Activated CD8-positive, alpha-beta T cell treated with anti-CD3 and anti-CD28 coated beads for 36 hours (primary cell): ENCODE data around the gene DCUN1D2. TPM values are rescaled to one million over a fixed set of nuclear protein-coding genes. Genes with fewer than 3 reads are reported as not detected.

Experiments used
- ATAC-seq: fragments of 200-7000 bp; cut with Tn5 transposase; one replicate; pipeline ENCODE4 v1.10.0; 2021; ENCODE audit warnings: mild to moderate bottlenecking, moderate library complexity
- CTCF ChIA-PET: fragments of 350-600 bp; sonication (Branson Sonifier 250); formaldehyde crosslinking; loops from one replicate; lab custom pipeline; 2021; ENCODE audit warnings: antibody characterized with exemption; lab: Charles Lee
- POLR2A ChIA-PET: fragments of 350-600 bp; sonication (Branson Sonifier 250); formaldehyde crosslinking; loops from one replicate; lab custom pipeline; 2021; ENCODE audit warnings: antibody characterized with exemption; lab: Charles Lee
- DNase-seq: peaks from one replicate; pipeline ENCODE4 v3.0.0-alpha.2; 2020
- H3K27ac Mint-ChIP-seq: one replicate; pipeline ENCODE4 v1.8.0; 2021; ENCODE audit warnings: mild to moderate bottlenecking, mixed read lengths
- H3K27me3 Mint-ChIP-seq: one replicate; pipeline ENCODE4 v1.8.0; 2021; ENCODE audit warnings: mixed read lengths
- H3K36me3 Mint-ChIP-seq: one replicate; pipeline ENCODE4 v1.8.0; 2021; ENCODE audit warnings: low read depth, mixed read lengths
- H3K4me1 Mint-ChIP-seq: one replicate; pipeline ENCODE4 v1.8.0; 2021; ENCODE audit warnings: low read depth, mixed read lengths
- H3K4me3 Mint-ChIP-seq: one replicate; pipeline ENCODE4 v1.8.0; 2021; ENCODE audit warnings: mild to moderate bottlenecking, moderate library complexity, mixed read lengths
- H3K9me3 Mint-ChIP-seq: one replicate; pipeline ENCODE4 v1.8.0; 2021; ENCODE audit warnings: mixed read lengths
- intact Hi-C: fragments of 100-400 bp; cut with micrococcal nuclease; formaldehyde crosslinking; loops from one replicate; pipeline ENCODE4 v1.10.0; 2022
- total RNA-seq, 2 experiments: library from RNA; stranded (reverse); gene quantifications; one replicate each; pipeline ENCODE4 v1.2.3, GENCODE V29; 2021
- TF ChIP-seq, protein P1 (sequence below): fragments of 200-600 bp; IDR thresholded peaks from one replicate; pipeline ENCODE4 v1.8.0; 2022; ENCODE audit warnings: antibody characterized with exemption, mild to moderate bottlenecking

The DCUN1D2 gene
- total RNA-seq, 2 experiments from 2014 or later = 13.4 to 14.7 TPM

DNA sequence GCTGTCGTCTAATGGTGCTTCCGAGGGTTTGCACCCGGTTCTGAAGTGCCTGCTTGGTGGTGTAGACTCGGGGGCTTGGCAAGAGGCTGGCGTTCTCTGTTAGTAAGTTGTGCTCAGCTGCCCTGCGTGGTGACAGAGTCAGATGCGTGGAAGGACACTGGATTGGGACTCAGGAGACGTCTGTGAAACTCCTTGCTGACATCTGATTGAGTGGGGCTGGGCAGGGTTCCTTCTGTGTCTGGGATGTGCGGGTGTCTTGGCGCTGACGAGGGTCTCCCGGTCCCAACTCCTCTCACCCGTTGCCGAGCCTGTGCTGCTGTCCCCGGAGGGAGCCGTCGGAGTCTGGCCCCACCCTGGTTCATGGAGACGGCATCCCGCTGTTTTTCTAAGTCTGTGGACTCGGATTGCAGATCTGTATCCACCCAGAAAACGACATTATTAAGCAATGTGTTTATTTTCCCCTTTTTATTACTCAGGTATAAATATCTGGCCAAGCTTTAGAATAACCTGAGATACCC, 16.4 kb upstream of the DCUN1D2 start:
- intact Hi-C loops = no loop called here
- no peaks in the 10 kb centered on the region for H3K4me1 Mint-ChIP-seq
- H3K36me3 Mint-ChIP-seq = peaks cover 12% of the 10 kb centered on the region
- no peaks in the 10 kb centered on the region for H3K9me3 Mint-ChIP-seq
- POLR2A ChIA-PET = no interaction called here
- no peak overlapping the region for H3K27ac Mint-ChIP-seq
- no peak for ATAC-seq
- CTCF ChIA-PET = no interaction called here
- DNase-seq = no peak
- H3K4me3 Mint-ChIP-seq = no peak overlapping the region
- no peaks in the 10 kb centered on the region for H3K27me3 Mint-ChIP-seq
- TF ChIP-seq, protein P1, sequence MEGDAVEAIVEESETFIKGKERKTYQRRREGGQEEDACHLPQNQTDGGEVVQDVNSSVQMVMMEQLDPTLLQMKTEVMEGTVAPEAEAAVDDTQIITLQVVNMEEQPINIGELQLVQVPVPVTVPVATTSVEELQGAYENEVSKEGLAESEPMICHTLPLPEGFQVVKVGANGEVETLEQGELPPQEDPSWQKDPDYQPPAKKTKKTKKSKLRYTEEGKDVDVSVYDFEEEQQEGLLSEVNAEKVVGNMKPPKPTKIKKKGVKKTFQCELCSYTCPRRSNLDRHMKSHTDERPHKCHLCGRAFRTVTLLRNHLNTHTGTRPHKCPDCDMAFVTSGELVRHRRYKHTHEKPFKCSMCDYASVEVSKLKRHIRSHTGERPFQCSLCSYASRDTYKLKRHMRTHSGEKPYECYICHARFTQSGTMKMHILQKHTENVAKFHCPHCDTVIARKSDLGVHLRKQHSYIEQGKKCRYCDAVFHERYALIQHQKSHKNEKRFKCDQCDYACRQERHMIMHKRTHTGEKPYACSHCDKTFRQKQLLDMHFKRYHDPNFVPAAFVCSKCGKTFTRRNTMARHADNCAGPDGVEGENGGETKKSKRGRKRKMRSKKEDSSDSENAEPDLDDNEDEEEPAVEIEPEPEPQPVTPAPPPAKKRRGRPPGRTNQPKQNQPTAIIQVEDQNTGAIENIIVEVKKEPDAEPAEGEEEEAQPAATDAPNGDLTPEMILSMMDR = no peak

DNA sequence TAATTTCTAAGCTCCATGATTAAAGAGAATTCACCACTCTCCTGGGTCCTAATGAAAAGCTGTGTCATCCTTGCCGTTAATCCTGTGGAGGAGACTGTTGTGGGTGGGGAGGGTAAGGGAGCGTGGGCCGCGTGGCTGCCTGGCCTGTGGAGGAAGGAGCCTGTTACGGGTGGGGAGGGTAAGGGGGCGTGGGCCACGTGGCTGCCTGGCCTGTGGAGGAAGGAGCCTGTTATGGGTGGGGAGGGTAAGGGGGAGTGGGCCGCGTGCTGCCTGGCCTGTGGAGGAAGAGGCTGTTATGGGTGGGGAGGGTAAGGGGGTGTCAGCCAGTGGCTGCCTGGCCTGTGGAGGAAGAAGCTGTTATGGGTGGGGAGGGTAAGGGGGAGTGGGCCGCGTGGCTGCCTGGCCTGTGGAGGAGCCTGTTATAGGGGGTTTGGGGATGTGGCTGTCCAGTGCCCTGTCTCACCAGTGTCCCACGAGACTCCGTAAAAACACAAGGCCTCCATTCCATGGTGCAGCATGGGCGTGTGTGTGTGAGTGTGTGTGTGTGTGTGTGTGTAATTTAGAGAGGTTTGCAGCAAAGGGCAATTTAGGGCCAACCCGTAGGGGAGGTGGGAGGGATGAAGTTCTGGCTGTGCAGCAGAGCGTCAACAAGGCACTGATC, 15.6 kb upstream of the DCUN1D2 start:
- Mint-ChIP-seq H3K36me3 (peaks cover 15% of the 10 kb centered on the region), H3K27ac (no peak overlapping the region), H3K9me3 (no peaks in the 10 kb centered on the region), H3K27me3 (no peaks in the 10 kb centered on the region), H3K4me1 (no peaks in the 10 kb centered on the region), H3K4me3 (no peak overlapping the region)
- ATAC-seq (no peak), DNase-seq (no peak)
- CTCF ChIA-PET = no interaction called here
- intact Hi-C loops = no loop called here
- TF ChIP-seq, protein P1 = no peak
- POLR2A ChIA-PET = no interaction called here

DNA sequence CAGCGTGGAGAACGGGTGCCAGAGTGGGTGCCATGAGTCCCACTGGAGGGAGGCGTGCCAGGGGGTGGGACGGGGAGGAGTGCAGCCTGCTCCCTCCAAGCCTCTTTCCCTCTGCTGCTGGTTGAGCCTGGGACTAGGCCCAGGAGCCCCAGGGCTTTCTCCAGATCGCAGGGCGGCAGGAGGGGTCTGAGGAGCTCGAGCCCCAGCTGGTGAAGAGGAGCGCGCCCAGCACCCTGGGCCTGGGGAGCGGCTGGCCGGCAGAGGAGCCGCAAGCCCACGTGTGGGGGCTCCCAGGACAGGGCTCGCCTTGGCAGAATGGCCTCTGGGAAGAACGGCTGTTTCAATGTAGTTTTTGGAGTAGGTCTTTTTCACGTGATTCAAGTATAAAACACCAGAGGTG, 12.2 kb upstream of the DCUN1D2 start:
- Mint-ChIP-seq H3K9me3 (no peaks in the 10 kb centered on the region), H3K4me3 (no peak overlapping the region), H3K36me3 (peaks cover 26% of the 10 kb centered on the region), H3K27me3 (no peaks in the 10 kb centered on the region), H3K27ac (no peak overlapping the region), H3K4me1 (no peaks in the 10 kb centered on the region)
- no peak for ATAC-seq
- intact Hi-C loops = no loop called here
- ChIA-PET CTCF (interaction anchor here (0.9 kb wide), 1 partner anchor 59 kb away, joined by 3 read pairs; no protein-coding TSS in a partner anchor), POLR2A (interaction anchor here (1.3 kb wide), 1 partner anchor 14 kb away, joined by 3 read pairs; no protein-coding TSS in a partner anchor)
- DNase-seq = no peak
- TF ChIP-seq, protein P1 = no peak

DNA sequence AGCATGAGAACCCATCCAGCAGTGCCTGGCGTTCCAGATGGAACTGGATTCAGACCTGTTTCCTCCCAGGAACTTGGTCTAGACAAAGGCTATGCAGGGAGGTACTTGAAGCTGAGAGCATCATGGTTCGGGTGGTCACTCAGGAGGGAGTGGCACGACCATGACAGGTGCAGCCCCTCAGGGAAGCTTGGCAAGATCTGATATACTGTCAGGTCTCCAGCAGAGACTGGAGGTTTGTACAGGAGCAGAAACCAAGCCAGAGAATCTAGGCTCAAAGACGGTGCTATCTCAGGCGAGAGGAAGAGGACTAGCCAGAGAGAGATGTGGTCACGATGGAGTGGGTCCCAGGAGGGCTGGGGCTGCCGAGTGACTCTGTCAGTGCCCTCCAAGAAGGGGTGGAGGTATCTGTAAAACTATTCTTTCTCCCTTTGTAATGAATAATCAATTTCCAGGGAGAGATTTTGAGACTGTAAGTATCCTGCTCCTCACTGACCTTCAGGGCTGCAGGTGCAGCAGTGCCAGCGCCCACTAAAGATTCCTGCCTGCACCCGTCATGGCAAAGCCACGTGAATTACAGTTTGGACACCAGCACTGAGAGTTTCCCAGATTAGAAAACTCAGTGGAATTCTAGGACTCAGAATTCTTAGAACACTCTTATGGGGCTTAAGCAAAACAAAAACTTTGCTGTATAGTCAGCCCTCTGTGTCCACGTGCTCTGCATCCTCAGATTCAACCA, 10.2 kb upstream of the DCUN1D2 start:
- TF ChIP-seq, protein P1 = no peak
- POLR2A ChIA-PET = no interaction called here
- intact Hi-C loops = no loop called here
- Mint-ChIP-seq H3K4me3 (no peak overlapping the region), H3K27me3 (no peaks in the 10 kb centered on the region), H3K27ac (no peak overlapping the region), H3K36me3 (peaks cover 28% of the 10 kb centered on the region), H3K4me1 (peaks cover 9% of the 10 kb centered on the region), H3K9me3 (no peaks in the 10 kb centered on the region)
- DNase-seq (no peak), ATAC-seq (no peak)
- CTCF ChIA-PET = no interaction called here

DNA sequence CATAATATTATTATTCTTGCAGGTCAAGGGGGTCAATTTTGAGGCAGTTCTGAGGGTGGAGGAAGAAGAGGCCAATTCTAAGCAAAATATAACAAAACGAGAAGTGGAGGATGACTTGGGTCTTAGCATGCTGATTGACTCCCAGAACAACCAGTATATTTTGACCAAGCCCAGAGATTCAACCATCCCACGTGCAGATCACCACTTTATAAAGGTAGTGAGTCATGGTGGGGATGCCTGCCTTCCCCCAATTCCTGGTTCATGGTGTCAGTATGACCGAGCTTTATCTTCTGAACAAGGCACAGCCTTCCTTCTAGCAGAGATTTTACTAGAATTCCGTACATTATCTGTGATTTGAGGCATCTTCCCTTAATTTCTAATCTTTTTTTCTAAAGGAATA, 9.4 kb upstream of the DCUN1D2 start:
- no peak overlapping the region for H3K4me3 Mint-ChIP-seq
- ChIA-PET POLR2A (no interaction called here), CTCF (no interaction called here)
- H3K36me3 Mint-ChIP-seq = peaks cover 27% of the 10 kb centered on the region
- peaks cover 14% of the 10 kb centered on the region for H3K4me1 Mint-ChIP-seq
- no peaks in the 10 kb centered on the region for H3K9me3 Mint-ChIP-seq
- H3K27ac Mint-ChIP-seq = no peak overlapping the region
- ATAC-seq (no peak), DNase-seq (no peak)
- no peaks in the 10 kb centered on the region for H3K27me3 Mint-ChIP-seq
- TF ChIP-seq, protein P1 = no peak
- intact Hi-C loops = no loop called here
